ENCODE measurements around the gene SIDT2. TPM values are rescaled to one million over a fixed set of nuclear protein-coding genes. Genes with fewer than 3 reads are reported as not detected.

Gene SIDT2
- total and polyA plus RNA-seq, 2 of the 13 experiments (the other 11 are each of a cell fraction or from before 2014, with no cell fraction given): 11.5 to 28.0 TPM

DNA sequence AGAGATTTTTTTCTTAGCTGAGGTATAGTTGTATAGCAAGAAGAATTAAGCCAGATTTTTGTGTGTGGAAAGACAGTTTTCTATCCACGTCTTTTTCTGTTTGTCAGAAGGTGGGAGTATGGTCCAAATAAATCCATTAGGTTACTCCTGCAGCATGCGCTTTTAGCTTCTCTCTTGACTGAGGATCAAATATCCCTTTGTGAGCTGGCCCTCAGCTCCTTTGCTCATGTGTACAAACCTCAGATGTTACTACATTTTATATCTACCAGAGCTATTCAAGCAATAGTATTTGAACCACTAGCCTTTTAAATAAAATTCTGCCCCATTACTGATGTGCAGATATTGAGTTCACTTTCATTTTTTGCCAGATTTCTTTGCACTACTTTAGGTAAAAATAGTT, 8.8 kb upstream of the SIDT2 start:
- no peak for TF ChIP-seq ZMYM3 (CRISPR knock-in tag; IDR thresholded peaks at IDR 0.05)
- no peak for TF ChIP-seq ZNF44 (CRISPR knock-in tag; IDR thresholded peaks at IDR 0.05)
- no peak for TF ChIP-seq FOXA1 (IDR thresholded peaks at IDR 0.05)
- TF ChIP-seq FOXA1 (CRISPR knock-in tag; IDR thresholded peaks at IDR 0.05): no peak
- TF ChIP-seq, protein P1, sequence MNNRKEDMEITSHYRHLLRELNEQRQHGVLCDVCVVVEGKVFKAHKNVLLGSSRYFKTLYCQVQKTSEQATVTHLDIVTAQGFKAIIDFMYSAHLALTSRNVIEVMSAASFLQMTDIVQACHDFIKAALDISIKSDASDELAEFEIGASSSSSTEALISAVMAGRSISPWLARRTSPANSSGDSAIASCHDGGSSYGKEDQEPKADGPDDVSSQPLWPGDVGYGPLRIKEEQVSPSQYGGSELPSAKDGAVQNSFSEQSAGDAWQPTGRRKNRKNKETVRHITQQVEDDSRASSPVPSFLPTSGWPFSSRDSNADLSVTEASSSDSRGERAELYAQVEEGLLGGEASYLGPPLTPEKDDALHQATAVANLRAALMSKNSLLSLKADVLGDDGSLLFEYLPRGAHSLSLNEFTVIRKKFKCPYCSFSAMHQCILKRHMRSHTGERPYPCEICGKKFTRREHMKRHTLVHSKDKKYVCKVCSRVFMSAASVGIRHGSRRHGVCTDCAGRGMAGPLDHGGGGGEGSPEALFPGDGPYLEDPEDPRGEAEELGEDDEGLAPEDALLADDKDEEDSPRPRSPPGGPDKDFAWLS (CRISPR knock-in tag; IDR thresholded peaks at IDR 0.05; ENCODE audit: borderline replicate concordance): no peak
- TF ChIP-seq, protein P2, sequence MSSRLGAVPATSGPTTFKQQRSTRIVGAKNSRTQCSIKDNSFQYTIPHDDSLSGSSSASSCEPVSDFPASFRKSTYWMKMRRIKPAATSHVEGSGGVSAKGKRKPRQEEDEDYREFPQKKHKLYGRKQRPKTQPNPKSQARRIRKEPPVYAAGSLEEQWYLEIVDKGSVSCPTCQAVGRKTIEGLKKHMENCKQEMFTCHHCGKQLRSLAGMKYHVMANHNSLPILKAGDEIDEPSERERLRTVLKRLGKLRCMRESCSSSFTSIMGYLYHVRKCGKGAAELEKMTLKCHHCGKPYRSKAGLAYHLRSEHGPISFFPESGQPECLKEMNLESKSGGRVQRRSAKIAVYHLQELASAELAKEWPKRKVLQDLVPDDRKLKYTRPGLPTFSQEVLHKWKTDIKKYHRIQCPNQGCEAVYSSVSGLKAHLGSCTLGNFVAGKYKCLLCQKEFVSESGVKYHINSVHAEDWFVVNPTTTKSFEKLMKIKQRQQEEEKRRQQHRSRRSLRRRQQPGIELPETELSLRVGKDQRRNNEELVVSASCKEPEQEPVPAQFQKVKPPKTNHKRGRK (CRISPR knock-in tag; IDR thresholded peaks at IDR 0.05): no peak
- no peak for TF ChIP-seq KDM5B (CRISPR knock-in tag; IDR thresholded peaks at IDR 0.05; ENCODE audit: borderline replicate concordance)
- no peak for TF ChIP-seq TCF12 (IDR thresholded peaks at IDR 0.05)
- no peak for TF ChIP-seq TCF12 (CRISPR knock-in tag; IDR thresholded peaks at IDR 0.05)
- no peak for TF ChIP-seq YEATS4 (CRISPR knock-in tag; IDR thresholded peaks at IDR 0.05; ENCODE audit: borderline replicate concordance)
- TF ChIP-seq ZZZ3 (CRISPR knock-in tag; IDR thresholded peaks at IDR 0.05; ENCODE audit: borderline replicate concordance): no peak
- TF ChIP-seq HES4 (CRISPR knock-in tag; IDR thresholded peaks at IDR 0.05; ENCODE audit: borderline replicate concordance): no peak
- TF ChIP-seq, protein P3, sequence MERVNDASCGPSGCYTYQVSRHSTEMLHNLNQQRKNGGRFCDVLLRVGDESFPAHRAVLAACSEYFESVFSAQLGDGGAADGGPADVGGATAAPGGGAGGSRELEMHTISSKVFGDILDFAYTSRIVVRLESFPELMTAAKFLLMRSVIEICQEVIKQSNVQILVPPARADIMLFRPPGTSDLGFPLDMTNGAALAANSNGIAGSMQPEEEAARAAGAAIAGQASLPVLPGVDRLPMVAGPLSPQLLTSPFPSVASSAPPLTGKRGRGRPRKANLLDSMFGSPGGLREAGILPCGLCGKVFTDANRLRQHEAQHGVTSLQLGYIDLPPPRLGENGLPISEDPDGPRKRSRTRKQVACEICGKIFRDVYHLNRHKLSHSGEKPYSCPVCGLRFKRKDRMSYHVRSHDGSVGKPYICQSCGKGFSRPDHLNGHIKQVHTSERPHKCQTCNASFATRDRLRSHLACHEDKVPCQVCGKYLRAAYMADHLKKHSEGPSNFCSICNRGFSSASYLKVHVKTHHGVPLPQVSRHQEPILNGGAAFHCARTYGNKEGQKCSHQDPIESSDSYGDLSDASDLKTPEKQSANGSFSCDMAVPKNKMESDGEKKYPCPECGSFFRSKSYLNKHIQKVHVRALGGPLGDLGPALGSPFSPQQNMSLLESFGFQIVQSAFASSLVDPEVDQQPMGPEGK (CRISPR knock-in tag; IDR thresholded peaks at IDR 0.05): no peak
- TF ChIP-seq, protein P4, sequence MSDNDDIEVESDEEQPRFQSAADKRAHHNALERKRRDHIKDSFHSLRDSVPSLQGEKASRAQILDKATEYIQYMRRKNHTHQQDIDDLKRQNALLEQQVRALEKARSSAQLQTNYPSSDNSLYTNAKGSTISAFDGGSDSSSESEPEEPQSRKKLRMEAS (IDR thresholded peaks at IDR 0.05): no peak
- no peak for TF ChIP-seq THYN1 (CRISPR knock-in tag; IDR thresholded peaks at IDR 0.05; ENCODE audit: borderline replicate concordance, low read depth)
- in situ Hi-C loops (cut with HindIII; ENCODE audit: extremely low pct_ligation_motif_present, low pct_unique_long_range_greater_than_20kb) (no loop called here), intact Hi-C loops (cut with micrococcal nuclease; ENCODE audit: unreplicated experiment) (no loop called here)
- H3K4me2 ChIP-seq (ENCODE audit: low read depth, low read length): no peak overlapping the region
- 96% methylated on average over 2 of the region's 2 CpGs for WGBS (ENCODE audit: low lambda C conversion rate)
- H3K4me3 ChIP-seq (replicated peaks in 1 of 3; ENCODE audit: insufficient read depth in 1 of 3, low read depth in 2 of 3, low read length in 3 of 3): no peak overlapping the region
- no TSS peak for BruUV-seq (replicated peaks)
- no peaks in the 10 kb centered on the region for H3K9me3 ChIP-seq (ENCODE audit: low read length)
- no peak overlapping the region for H3K9ac ChIP-seq (ENCODE audit: insufficient read depth, low read depth, low read length)
- H2AFZ ChIP-seq (ENCODE audit: low read length): no peak overlapping the region
- DNase-seq (ENCODE audit: low spot score): no peak
- H4K20me1 ChIP-seq (ENCODE audit: insufficient read depth, low read length): no peaks in the 10 kb centered on the region
- ChIA-PET CTCF (ENCODE audit: low intra/inter-chr PET ratio, low total read pairs) (no interaction called here), POLR2A (interaction anchor here (1.6 kb wide), 1 partner anchor 9 kb away, joined by 4 read pairs; the partner anchor contains the start of gene SIDT2)
- H3K4me1 ChIP-seq (ENCODE audit: insufficient read depth, low read length): 0 out of 2 replicates have a peak, but pooled peaks cover 9% of the 10 kb centered on the region
- H3K36me3 ChIP-seq (replicated peaks in 1 of 2; ENCODE audit: control insufficient read depth in 1 of 2, insufficient read depth in 2 of 2, low read length in 2 of 2): peaks cover 8 to 43% of the 10 kb centered on the region in 2 experiments; a peak in 4 of 5 replicates
- FAIRE-seq: no peak
- no peak overlapping the region for H3K27ac ChIP-seq (ENCODE audit: extremely low read length, insufficient read depth, low read length)
- H3K79me2 ChIP-seq (ENCODE audit: insufficient read depth, low read length): no peaks in the 10 kb centered on the region
- no peak for ATAC-seq
- H3K27me3 ChIP-seq (ENCODE audit: control insufficient read depth in 1 of 2, insufficient read depth in 2 of 2, low read length in 2 of 2): no peaks in the 10 kb centered on the region

Measured in HepG2 (cell line).